Calu3 (cell line): Measurements from ENCODE around the gene OR51A7. TPM values are rescaled to one million over a fixed set of nuclear protein-coding genes. Genes with fewer than 3 reads are reported as not detected.

Experiments
- BruUV-seq: library from RNA; stranded (reverse); fragments of 400-500 nt; replicated peaks from 2 replicates; lab custom pipeline; 2021; lab: Mats Ljungman, UMichigan
- CTCF ChIA-PET: fragments of 300-600 bp; sonication (Branson Sonifier 250); formaldehyde crosslinking; loops from one replicate; lab custom pipeline; 2022; ENCODE audit warnings: antibody characterized with exemption; lab: Charles Lee
- DNase-seq: peaks from one replicate; pipeline ENCODE4 v3.0.0; 2022
- H3K27ac Mint-ChIP-seq: one replicate; pipeline ENCODE4 v1.8.0; 2022; ENCODE audit warnings: mixed read lengths; ENCODE audit not compliant: unreplicated experiment
- H3K27me3 Mint-ChIP-seq: one replicate; pipeline ENCODE4 v1.8.0; 2022; ENCODE audit warnings: mixed read lengths; ENCODE audit not compliant: unreplicated experiment
- H3K36me3 Mint-ChIP-seq: one replicate; pipeline ENCODE4 v1.8.0; 2022; ENCODE audit warnings: mild to moderate bottlenecking, moderate library complexity, mixed read lengths; ENCODE audit not compliant: insufficient read depth, unreplicated experiment
- H3K4me1 Mint-ChIP-seq: one replicate; pipeline ENCODE4 v1.8.0; 2022; ENCODE audit warnings: mild to moderate bottlenecking, low read depth, mixed read lengths; ENCODE audit not compliant: unreplicated experiment
- H3K4me3 Mint-ChIP-seq: one replicate; pipeline ENCODE4 v1.8.0; 2022; ENCODE audit warnings: mild to moderate bottlenecking, low read depth, moderate library complexity, mixed read lengths; ENCODE audit not compliant: unreplicated experiment
- H3K9me3 Mint-ChIP-seq: one replicate; pipeline ENCODE4 v1.8.0; 2022; ENCODE audit warnings: low read depth, mixed read lengths; ENCODE audit not compliant: unreplicated experiment
- CTCF ChIP-seq: fragments of 200-600 bp; IDR thresholded peaks from one replicate; pipeline ENCODE4 v1.8.0; 2022; ENCODE audit warnings: antibody characterized with exemption; ENCODE audit not compliant: unreplicated experiment
- intact Hi-C: fragments of 100-400 bp; cut with micrococcal nuclease; formaldehyde crosslinking; loops from one replicate; pipeline ENCODE4 v1.10.0; 2022; ENCODE audit not compliant: unreplicated experiment
- total RNA-seq: library from RNA; stranded (reverse); gene quantifications from 2 replicates; pipeline ENCODE4 v1.2.3, GENCODE V29; 2022

Gene OR51A7
- total RNA-seq, 1 experiment from 2014 or later, result not detected

DNA sequence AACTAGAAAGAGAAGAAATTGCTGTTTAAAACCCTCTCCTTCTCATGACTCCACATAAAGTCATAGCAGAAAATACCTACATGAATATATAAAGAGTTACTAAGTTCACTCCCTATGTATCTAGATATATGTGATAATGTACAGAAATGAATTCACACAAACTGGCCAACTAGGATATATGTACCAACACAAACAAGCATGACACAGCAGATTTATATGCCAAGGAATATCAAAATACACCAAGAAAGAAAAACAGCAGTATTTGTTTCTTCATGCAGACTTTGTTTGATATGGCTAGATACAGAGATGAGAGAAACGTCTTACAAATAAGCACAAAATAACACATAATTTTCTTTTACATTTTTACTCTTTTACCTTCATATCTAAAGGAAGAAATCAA lies 18.7 kb downstream of the OR51A7 start:
- no peak overlapping the region for H3K27ac Mint-ChIP-seq

GRCh38 chr11:4924239-4924638 lies 20.7 kb downstream of the OR51A7 start, which contains the start of gene OR51G1:
TSS of gene OR51G1 (minus strand) at chr11:4924339. CDS start at chr11:4924339, 0 bp downstream.
- DNase-seq, result no peak
- BruUV-seq, result no TSS peak
- Mint-ChIP-seq H3K27ac (no peak within 1 kb of the TSS), H3K27me3 (no peaks in the 10 kb centered on the region), H3K36me3 (no peaks in the 10 kb centered on the region), H3K9me3 (peaks cover 6% of the 10 kb centered on the region), H3K4me3 (no peak within 1 kb of the TSS), H3K4me1 (no peaks in the 10 kb centered on the region)
- no peak for TF ChIP-seq CTCF
- CTCF ChIA-PET, result no interaction called here
- intact Hi-C loops, result no loop called here

More for the DNA sequence above, 18.7 kb downstream of the OR51A7 start:
- no peaks in the 10 kb centered on the region for H3K27me3 Mint-ChIP-seq
- intact Hi-C loops, result no loop called here
- H3K9me3 Mint-ChIP-seq, result peaks cover 6% of the 10 kb centered on the region
- no peaks in the 10 kb centered on the region for H3K36me3 Mint-ChIP-seq
- no peak overlapping the region for H3K4me3 Mint-ChIP-seq
- no peak for DNase-seq
- no peak for TF ChIP-seq CTCF
- BruUV-seq, result no TSS peak
- CTCF ChIA-PET, result no interaction called here
- H3K4me1 Mint-ChIP-seq, result no peaks in the 10 kb centered on the region

- Mint-ChIP-seq H3K4me1 (no peaks in the 10 kb centered on the region), H3K9me3 (peaks cover 6% of the 10 kb centered on the region), H3K4me3 (no peak overlapping the region), H3K27ac (no peak overlapping the region), H3K36me3 (no peaks in the 10 kb centered on the region), H3K27me3 (no peaks in the 10 kb centered on the region)
- TF ChIP-seq CTCF, result no peak
- no peak for DNase-seq
- CTCF ChIA-PET, result no interaction called here
- no TSS peak for BruUV-seq
- intact Hi-C loops, result no loop called here
Measured at GRCh38 chr11:4926608-4927007, 23.0 kb downstream of the OR51A7 start.

DNA sequence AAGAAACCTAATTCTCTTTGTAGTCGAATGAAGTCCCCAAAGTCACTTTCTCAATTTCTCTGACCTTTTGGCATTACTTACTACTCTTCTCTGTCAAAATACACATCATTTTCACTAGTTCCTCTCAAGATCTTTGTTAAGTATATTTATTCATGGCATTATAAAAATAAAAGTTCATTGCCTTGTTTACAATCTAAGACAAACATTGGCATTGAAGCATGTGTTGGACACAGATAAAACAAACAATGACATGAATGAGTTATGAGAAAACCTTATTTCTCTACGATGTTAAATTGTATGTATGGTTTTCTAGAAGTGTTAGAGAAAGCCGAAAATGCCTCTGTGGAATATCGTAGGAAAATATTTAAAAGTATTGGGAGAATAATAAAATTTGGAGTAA lies 29.2 kb downstream of the OR51A7 start:
- Mint-ChIP-seq H3K4me1 (no peaks in the 10 kb centered on the region), H3K27me3 (peaks cover 8% of the 10 kb centered on the region), H3K9me3 (peaks cover 6% of the 10 kb centered on the region), H3K36me3 (no peaks in the 10 kb centered on the region), H3K27ac (no peak overlapping the region), H3K4me3 (no peak overlapping the region)
- intact Hi-C loops, result no loop called here
- BruUV-seq, result no TSS peak
- CTCF ChIA-PET, result no interaction called here
- DNase-seq, result no peak
- TF ChIP-seq CTCF, result no peak
